PC-9 (cell line): Measurements from ENCODE around the gene ALPP. TPM values are rescaled to one million over a fixed set of nuclear protein-coding genes. Genes with fewer than 3 reads are reported as not detected.
A peak's percentile ranks its signal among the peaks of the same experiment; 100 is the strongest.

ENCODE experiments used
- BruUV-seq: library from RNA; stranded (reverse); fragments of 400-500 nt; replicated peaks from 2 replicates; lab custom pipeline; 2021; lab: Mats Ljungman, UMichigan
- CTCF ChIA-PET: fragments of 300-600 bp; sonication (Branson Sonifier 250); formaldehyde crosslinking; loops from one replicate; lab custom pipeline; 2022; ENCODE audit warnings: antibody characterized with exemption; lab: Charles Lee
- POLR2A ChIA-PET: fragments of 300-600 bp; sonication (Branson Sonifier 250); formaldehyde crosslinking; loops from one replicate; lab custom pipeline; 2022; ENCODE audit warnings: antibody characterized with exemption; ENCODE audit not compliant: unreplicated experiment; lab: Charles Lee
- DNase-seq, 2 experiments: peaks; one replicate each; pipeline versions ENCODE4 v3.0.0 to v3.0.0-alpha.2; 2015 to 2022; ENCODE audit warnings: mixed read lengths in 1 of 2
- H2AFZ ChIP-seq: fragments of 200-600 bp; sonication (generic); 2 replicates; pipeline ENCODE4 v1.8.1; 2017; ENCODE audit warnings: antibody characterized with exemption
- H3F3A ChIP-seq: fragments of 200-600 bp; sonication (generic); 2 replicates; pipeline ENCODE4 v1.8.1; 2017; ENCODE audit warnings: antibody characterized with exemption, mild to moderate bottlenecking, low read depth; ENCODE audit not compliant: insufficient read depth
- H3K27ac ChIP-seq: fragments of 200-600 bp; sonication (generic); 2 replicates; pipeline ENCODE4 v1.6.1; 2016; ENCODE audit warnings: mixed run types
- H3K27me3 ChIP-seq: fragments of 200-600 bp; sonication (generic); 2 replicates; pipeline ENCODE4 v1.6.1; 2016; ENCODE audit warnings: low read depth, mixed run types; ENCODE audit not compliant: insufficient read depth
- H3K36me3 ChIP-seq: fragments of 200-600 bp; sonication (generic); 2 replicates; pipeline ENCODE4 v1.6.1; 2016; ENCODE audit warnings: low read depth, mixed run types
- H3K4me1 ChIP-seq: fragments of 200-600 bp; sonication (generic); replicated peaks from 2 replicates; pipeline ENCODE4 v1.6.1; 2016; ENCODE audit warnings: mixed run types; ENCODE audit not compliant: insufficient read depth
- H3K4me2 ChIP-seq: fragments of 200-600 bp; sonication (generic); 2 replicates; pipeline ENCODE4 v1.6.1; 2017; ENCODE audit warnings: mixed run types
- H3K4me3 ChIP-seq: fragments of 200-600 bp; sonication (generic); 2 replicates; pipeline ENCODE4 v1.6.1; 2016; ENCODE audit warnings: mixed run types
- H3K79me2 ChIP-seq: fragments of 200-600 bp; sonication (generic); 2 replicates; pipeline ENCODE4 v1.6.1; 2017; ENCODE audit warnings: low read depth, mixed run types
- H3K9me2 ChIP-seq: fragments of 200-600 bp; sonication (generic); 2 replicates; pipeline ENCODE4 v1.8.1; 2017; ENCODE audit warnings: mild to moderate bottlenecking; ENCODE audit not compliant: insufficient read depth
- H3K9me3 ChIP-seq: fragments of 200-600 bp; sonication (generic); 2 replicates; pipeline ENCODE4 v1.8.1; 2016; ENCODE audit warnings: low read depth; ENCODE audit not compliant: insufficient read depth
- H4K20me1 ChIP-seq: fragments of 200-600 bp; sonication (generic); 2 replicates; pipeline ENCODE4 v1.8.1; 2017; ENCODE audit not compliant: insufficient read depth
- EZH2 ChIP-seq: fragments of 200-600 bp; sonication (generic); IDR thresholded peaks from 2 replicates; pipeline ENCODE4 v1.8.0; 2017; ENCODE audit warnings: antibody characterized with exemption, low read depth
- intact Hi-C: fragments of 100-400 bp; cut with micrococcal nuclease; formaldehyde crosslinking; loops from one replicate; pipeline ENCODE4 v1.10.0; 2022; ENCODE audit not compliant: unreplicated experiment
- total RNA-seq: library from RNA; stranded (reverse); gene quantifications from 2 replicates; pipeline ENCODE4 v1.2.3, GENCODE V29; 2021
- TF ChIP-seq, protein P1 (sequence below): fragments of 200-600 bp; sonication (generic); conservative IDR thresholded peaks from 2 replicates; pipeline ENCODE4 v1.6.1; 2017; ENCODE audit warnings: mixed run types, antibody characterized with exemption, mild to moderate bottlenecking, moderate library complexity

ALPP gene
- total RNA-seq, 1 experiment from 2014 or later = 47.5 TPM

DNA sequence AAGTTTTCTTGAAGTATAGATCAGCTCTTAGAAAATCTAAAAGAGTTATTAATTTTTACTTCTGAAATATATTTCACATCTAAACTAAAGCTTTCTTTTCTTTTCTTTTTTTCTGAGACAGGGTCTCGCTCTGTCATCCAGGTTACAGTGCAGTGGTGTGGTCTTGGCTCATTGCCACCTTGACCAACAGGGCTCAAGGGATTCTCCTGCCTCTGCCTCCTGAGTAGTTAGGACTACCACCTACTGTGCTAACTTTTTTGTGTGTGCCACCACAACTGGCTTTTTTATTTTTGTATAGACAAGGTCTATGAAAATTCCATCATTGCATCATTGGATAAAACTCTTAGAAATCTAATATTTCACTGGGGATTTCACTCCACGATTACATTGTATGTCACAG, 18.1 kb downstream of the ALPP start:
- Histone ChIP-seq H2AFZ (no peak overlapping the region), H3K4me1 (peaks cover 10% of the 10 kb centered on the region), H3K79me2 (no peaks in the 10 kb centered on the region), H3K27ac (no peak overlapping the region), H3K36me3 (no peaks in the 10 kb centered on the region), H3K9me2 (no peaks in the 10 kb centered on the region), H3K27me3 (no peaks in the 10 kb centered on the region), H3F3A (peaks cover 7% of the 10 kb centered on the region), H3K4me2 (no peak overlapping the region), H4K20me1 (no peaks in the 10 kb centered on the region), H3K4me3 (no peak overlapping the region), H3K9me3 (no peaks in the 10 kb centered on the region)
- intact Hi-C loops = no loop called here
- CTCF ChIA-PET = interaction anchor here (1.0 kb wide), 1 partner anchor 31 kb away, joined by 3 read pairs; no protein-coding TSS in a partner anchor
- TF ChIP-seq EZH2 = no peak
- TF ChIP-seq, protein P1, sequence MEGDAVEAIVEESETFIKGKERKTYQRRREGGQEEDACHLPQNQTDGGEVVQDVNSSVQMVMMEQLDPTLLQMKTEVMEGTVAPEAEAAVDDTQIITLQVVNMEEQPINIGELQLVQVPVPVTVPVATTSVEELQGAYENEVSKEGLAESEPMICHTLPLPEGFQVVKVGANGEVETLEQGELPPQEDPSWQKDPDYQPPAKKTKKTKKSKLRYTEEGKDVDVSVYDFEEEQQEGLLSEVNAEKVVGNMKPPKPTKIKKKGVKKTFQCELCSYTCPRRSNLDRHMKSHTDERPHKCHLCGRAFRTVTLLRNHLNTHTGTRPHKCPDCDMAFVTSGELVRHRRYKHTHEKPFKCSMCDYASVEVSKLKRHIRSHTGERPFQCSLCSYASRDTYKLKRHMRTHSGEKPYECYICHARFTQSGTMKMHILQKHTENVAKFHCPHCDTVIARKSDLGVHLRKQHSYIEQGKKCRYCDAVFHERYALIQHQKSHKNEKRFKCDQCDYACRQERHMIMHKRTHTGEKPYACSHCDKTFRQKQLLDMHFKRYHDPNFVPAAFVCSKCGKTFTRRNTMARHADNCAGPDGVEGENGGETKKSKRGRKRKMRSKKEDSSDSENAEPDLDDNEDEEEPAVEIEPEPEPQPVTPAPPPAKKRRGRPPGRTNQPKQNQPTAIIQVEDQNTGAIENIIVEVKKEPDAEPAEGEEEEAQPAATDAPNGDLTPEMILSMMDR = no peak
- no TSS peak for BruUV-seq
- POLR2A ChIA-PET = no interaction called here
- no peak for DNase-seq

DNA sequence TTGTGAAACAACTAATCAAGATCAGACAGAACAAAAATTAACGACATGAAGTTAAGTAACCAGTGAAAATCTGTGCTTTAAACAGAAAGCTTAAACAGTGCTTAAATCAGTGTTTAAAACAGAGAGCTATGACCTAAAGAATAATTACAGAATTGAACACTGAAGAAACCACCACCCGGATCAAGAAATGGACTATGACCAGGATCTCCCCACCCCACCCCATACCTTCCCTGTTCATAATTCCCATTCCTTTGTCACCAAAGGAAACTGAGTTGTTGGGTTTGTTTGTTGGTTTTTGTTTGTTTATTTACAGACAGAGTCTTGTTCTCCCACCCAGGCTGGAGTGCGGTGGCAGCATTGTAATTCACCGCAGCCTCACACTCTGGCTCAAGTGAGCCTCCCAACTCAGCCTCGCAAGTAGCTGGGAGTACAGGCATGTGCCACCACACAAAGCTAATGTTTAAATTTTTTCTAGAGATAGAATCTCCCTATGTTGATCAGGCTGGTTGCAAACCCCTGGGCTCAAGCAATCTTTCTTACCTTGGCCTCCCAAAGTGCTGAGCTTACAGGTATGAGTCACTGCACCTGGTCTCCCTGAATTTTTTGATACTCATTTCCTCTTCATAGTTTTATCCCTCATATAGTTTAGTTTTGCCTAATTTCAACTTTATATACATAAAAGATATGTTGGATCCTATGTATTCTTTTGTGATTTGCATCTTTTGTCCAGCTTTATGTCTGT, 19.9 kb downstream of the ALPP start:
- POLR2A ChIA-PET = interaction anchor here (0.6 to 0.7 kb wide), 4 partner anchors 12 to 689 kb away, joined by 3 to 11 read pairs (median 6); no protein-coding TSS in a partner anchor
- Histone ChIP-seq H3F3A (peaks cover 7% of the 10 kb centered on the region), H3K4me2 (peak overlapping the region; percentile 6; the same call in 1 of the 2 replicates), H3K36me3 (no peaks in the 10 kb centered on the region), H2AFZ (peak overlapping the region; percentile 63; the same call in 1 of the 2 replicates), H3K27me3 (no peaks in the 10 kb centered on the region), H3K4me1 (peaks cover 10% of the 10 kb centered on the region), H4K20me1 (no peaks in the 10 kb centered on the region), H3K27ac (peak overlapping the region; percentile 75), H3K79me2 (no peaks in the 10 kb centered on the region), H3K9me3 (no peaks in the 10 kb centered on the region), H3K9me2 (no peaks in the 10 kb centered on the region), H3K4me3 (no peak overlapping the region)
- CTCF ChIA-PET = interaction anchor here (0.7 kb wide), 2 partner anchors 68 to 632 kb away, joined by 4 to 6 read pairs; no protein-coding TSS in a partner anchor
- no TSS peak for BruUV-seq
- intact Hi-C loops = no loop called here
- TF ChIP-seq, protein P1 = no peak
- TF ChIP-seq EZH2 = no peak
- peak in 1 of 2 experiments; percentile 69 for DNase-seq

DNA sequence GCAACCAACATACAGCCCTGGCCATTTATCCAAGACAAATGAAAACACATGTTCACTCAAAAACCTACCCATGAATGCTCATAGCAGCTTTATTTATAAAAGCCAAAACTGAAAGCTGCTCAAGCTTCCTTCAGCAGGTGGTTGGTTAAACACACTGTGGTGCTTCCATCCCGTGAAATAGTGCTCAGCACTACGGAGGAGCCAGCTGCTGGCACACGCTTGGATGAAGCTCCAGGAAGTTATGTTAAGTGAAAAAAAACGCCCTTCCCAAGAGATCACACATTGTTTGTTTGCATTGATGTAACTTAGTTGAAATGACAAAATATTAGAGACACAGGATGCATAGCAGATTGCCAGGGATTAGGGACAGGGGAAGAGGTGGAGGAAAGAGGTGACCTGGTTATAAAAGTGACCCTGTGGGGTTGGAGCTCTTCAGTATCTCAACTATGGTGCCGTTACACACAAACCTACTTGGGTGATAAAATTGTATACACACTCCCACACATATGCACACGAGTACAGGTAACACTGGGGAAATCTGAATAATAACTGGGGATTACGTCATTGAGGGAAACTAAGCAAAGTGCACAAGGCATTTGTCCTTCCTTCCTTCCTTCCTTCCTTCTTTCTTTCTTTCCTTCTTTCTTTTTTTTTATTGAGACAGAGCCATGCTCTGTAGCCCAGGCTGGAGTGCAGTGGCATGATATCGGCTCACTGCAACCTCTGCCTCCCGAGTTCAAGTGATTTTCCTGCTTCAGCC, 21.9 kb downstream of the ALPP start:
- no peak for DNase-seq
- H4K20me1 ChIP-seq = no peaks in the 10 kb centered on the region
- no peak for TF ChIP-seq EZH2
- TF ChIP-seq, protein P1 = no peak
- H3K4me2 ChIP-seq = no peak overlapping the region
- H3K4me1 ChIP-seq = peaks cover 10% of the 10 kb centered on the region
- H3F3A ChIP-seq = peaks cover 7% of the 10 kb centered on the region
- H3K9me3 ChIP-seq = no peaks in the 10 kb centered on the region
- H3K79me2 ChIP-seq = no peaks in the 10 kb centered on the region
- H2AFZ ChIP-seq = no peak overlapping the region
- intact Hi-C loops = no loop called here
- no TSS peak for BruUV-seq
- no peak overlapping the region for H3K27ac ChIP-seq
- no peaks in the 10 kb centered on the region for H3K27me3 ChIP-seq
- POLR2A ChIA-PET = interaction anchor here (0.7 kb wide), 1 partner anchor 11 kb away, joined by 5 read pairs; no protein-coding TSS in a partner anchor
- no peaks in the 10 kb centered on the region for H3K36me3 ChIP-seq
- H3K4me3 ChIP-seq = no peak overlapping the region
- CTCF ChIA-PET = no interaction called here
- H3K9me2 ChIP-seq = no peaks in the 10 kb centered on the region
